ENCODE results near the gene RGS9. TPM values are rescaled to one million over a fixed set of nuclear protein-coding genes. Genes with fewer than 3 reads are reported as not detected.
A peak's percentile ranks its signal among the peaks of the same experiment; 100 is the strongest.

RGS9 gene
- total RNA-seq, 2 donors from 2014 or later: 3.2 to 4.0 TPM

- Histone ChIP-seq H3K27me3 (replicated peaks; ENCODE audit: insufficient read depth) (no peaks in the 10 kb centered on the region), H3K9me3 (no peaks in the 10 kb centered on the region), H3K27ac (no peak overlapping the region), H3K4me3 (no peak overlapping the region), H3K4me1 (ENCODE audit: control insufficient read depth in 1 of 2, low read depth in 2 of 2) (no peaks in the 10 kb centered on the region), H3K36me3 (no peaks in the 10 kb centered on the region)
- DNase-seq (ENCODE audit: low spot score) (no peak), ATAC-seq (ENCODE audit: insufficient number of reproducible peaks, low FRiP score, low read depth) (no peak)
- no peak for TF ChIP-seq CTCF (IDR thresholded peaks at IDR 0.05)
These were observed 92.4 kb downstream of the RGS9 start for GRCh38 chr17:65229621-65229995.

GRCh38 chr17:65230040-65230439 lies 92.9 kb downstream of the RGS9 start:
- H3K27ac ChIP-seq: no peak overlapping the region
- no peak for DNase-seq (ENCODE audit: low spot score)
- no peak for ATAC-seq (ENCODE audit: insufficient number of reproducible peaks, low FRiP score, low read depth)
- no peak for TF ChIP-seq CTCF (IDR thresholded peaks at IDR 0.05)
- no peak overlapping the region for H3K4me3 ChIP-seq
- no peaks in the 10 kb centered on the region for H3K4me1 ChIP-seq (ENCODE audit: control insufficient read depth in 1 of 2, low read depth in 2 of 2)
- H3K27me3 ChIP-seq (replicated peaks; ENCODE audit: insufficient read depth): no peaks in the 10 kb centered on the region
- no peaks in the 10 kb centered on the region for H3K36me3 ChIP-seq
- H3K9me3 ChIP-seq: no peaks in the 10 kb centered on the region

- H3K4me3 ChIP-seq: no peak overlapping the region
- ATAC-seq (ENCODE audit: insufficient number of reproducible peaks, low FRiP score, low read depth): no peak
- no peak for TF ChIP-seq CTCF (IDR thresholded peaks at IDR 0.05)
- no peaks in the 10 kb centered on the region for H3K27me3 ChIP-seq (replicated peaks; ENCODE audit: insufficient read depth)
- H3K36me3 ChIP-seq: no peaks in the 10 kb centered on the region
- no peaks in the 10 kb centered on the region for H3K4me1 ChIP-seq (ENCODE audit: control insufficient read depth in 1 of 2, low read depth in 2 of 2)
- DNase-seq (ENCODE audit: low spot score): no peak
- no peak overlapping the region for H3K27ac ChIP-seq
- H3K9me3 ChIP-seq: no peaks in the 10 kb centered on the region
These were observed 93.9 kb downstream of the RGS9 start for GRCh38 chr17:65231086-65231485.

GRCh38 chr17:65231662-65232335 lies 94.6 kb downstream of the RGS9 start:
- DNase-seq (ENCODE audit: low spot score): no peak

GRCh38 chr17:65235284-65235683 lies 98.1 kb downstream of the RGS9 start:
- no peak for DNase-seq (ENCODE audit: low spot score)
- H3K9me3 ChIP-seq: no peaks in the 10 kb centered on the region
- no peak overlapping the region for H3K27ac ChIP-seq
- H3K27me3 ChIP-seq (replicated peaks; ENCODE audit: insufficient read depth): no peaks in the 10 kb centered on the region
- H3K36me3 ChIP-seq: no peaks in the 10 kb centered on the region
- TF ChIP-seq CTCF (IDR thresholded peaks at IDR 0.05): no peak
- no peaks in the 10 kb centered on the region for H3K4me1 ChIP-seq (ENCODE audit: control insufficient read depth in 1 of 2, low read depth in 2 of 2)
- ATAC-seq (ENCODE audit: insufficient number of reproducible peaks, low FRiP score, low read depth): no peak
- H3K4me3 ChIP-seq: no peak overlapping the region

More at GRCh38 chr17:65231662-65232335, 94.6 kb downstream of the RGS9 start:
- no peaks in the 10 kb centered on the region for H3K9me3 ChIP-seq
- H3K36me3 ChIP-seq: no peaks in the 10 kb centered on the region
- no peak for ATAC-seq (ENCODE audit: insufficient number of reproducible peaks, low FRiP score, low read depth)
- no peak overlapping the region for H3K27ac ChIP-seq
- no peaks in the 10 kb centered on the region for H3K27me3 ChIP-seq (replicated peaks; ENCODE audit: insufficient read depth)
- H3K4me3 ChIP-seq: no peak overlapping the region
- H3K4me1 ChIP-seq (ENCODE audit: control insufficient read depth in 1 of 2, low read depth in 2 of 2): no peaks in the 10 kb centered on the region
- TF ChIP-seq CTCF (IDR thresholded peaks at IDR 0.05): peak; percentile 60
